Activated CD4-positive, alpha-beta T cell treated with anti-CD3 and anti-CD28 coated beads for 36 hours (primary cell): ENCODE measurements around the gene TMPRSS9. TPM values are rescaled to one million over a fixed set of nuclear protein-coding genes. Genes with fewer than 3 reads are reported as not detected.

Experiments
- ATAC-seq: fragments of 200-7000 bp; cut with Tn5 transposase; one replicate; pipeline ENCODE4 v1.10.0; 2021; ENCODE audit warnings: mild to moderate bottlenecking, moderate library complexity
- CTCF ChIA-PET: fragments of 350-600 bp; sonication (Branson Sonifier 250); formaldehyde crosslinking; loops from one replicate; lab custom pipeline; 2021; ENCODE audit warnings: antibody characterized with exemption; lab: Charles Lee
- POLR2A ChIA-PET: fragments of 350-600 bp; sonication (Branson Sonifier 250); formaldehyde crosslinking; loops from one replicate; lab custom pipeline; 2021; ENCODE audit warnings: antibody characterized with exemption, inconsistent platforms; lab: Charles Lee
- DNase-seq: peaks from one replicate; pipeline ENCODE4 v3.0.0-alpha.2; 2020
- H3K27ac Mint-ChIP-seq: one replicate; pipeline ENCODE4 v1.8.0; 2021; ENCODE audit warnings: mixed read lengths
- H3K27me3 Mint-ChIP-seq: one replicate; pipeline ENCODE4 v1.8.0; 2021; ENCODE audit warnings: mixed read lengths
- H3K36me3 Mint-ChIP-seq: one replicate; pipeline ENCODE4 v1.8.0; 2021; ENCODE audit warnings: low read depth, mixed read lengths
- H3K4me1 Mint-ChIP-seq: one replicate; pipeline ENCODE4 v1.8.0; 2021; ENCODE audit warnings: mixed read lengths
- H3K4me3 Mint-ChIP-seq: one replicate; pipeline ENCODE4 v1.8.0; 2021; ENCODE audit warnings: mild to moderate bottlenecking, moderate library complexity, mixed read lengths
- H3K9me3 Mint-ChIP-seq: one replicate; pipeline ENCODE4 v1.8.0; 2021; ENCODE audit warnings: low read depth, mixed read lengths
- intact Hi-C, 2 experiments: fragments of 100-400 bp; cut with DNase I in 1 of 2; cut with micrococcal nuclease in 1 of 2; formaldehyde crosslinking; loops; one replicate each; pipeline versions ENCODE4 v1.14.2 to v1.15.1; 2022 to 2024; cut with DNase I, micrococcal nuclease
- total RNA-seq, 2 experiments: library from RNA; stranded (reverse); gene quantifications; one replicate each; pipeline ENCODE4 v1.2.3, GENCODE V29; 2021

The TMPRSS9 gene
- total RNA-seq, 2 experiments from 2014 or later, result not detected

GRCh38 chr19:2321565-2322283 lies 38.3 kb upstream of the TMPRSS9 start:
- peaks cover 22% of the 10 kb centered on the region for H3K36me3 Mint-ChIP-seq
- H3K27ac Mint-ChIP-seq, result no peak overlapping the region
- no peak overlapping the region for H3K4me3 Mint-ChIP-seq
- intact Hi-C loops, result no loop called here
- ATAC-seq (no peak), DNase-seq (no peak)
- ChIA-PET POLR2A (no interaction called here), CTCF (no interaction called here)
- H3K27me3 Mint-ChIP-seq, result no peaks in the 10 kb centered on the region
- no peaks in the 10 kb centered on the region for H3K9me3 Mint-ChIP-seq
- H3K4me1 Mint-ChIP-seq, result peaks cover 23% of the 10 kb centered on the region

- no peak for DNase-seq
- Mint-ChIP-seq H3K9me3 (no peaks in the 10 kb centered on the region), H3K4me1 (peaks cover 33% of the 10 kb centered on the region), H3K27ac (no peak overlapping the region), H3K4me3 (no peak overlapping the region), H3K36me3 (peaks cover 35% of the 10 kb centered on the region), H3K27me3 (no peaks in the 10 kb centered on the region)
- ChIA-PET CTCF (interaction anchor here (0.8 kb wide), 1 partner anchor 45 kb away, joined by 3 read pairs; no protein-coding TSS in a partner anchor), POLR2A (no interaction called here)
- intact Hi-C loops, result no loop called here
- ATAC-seq, result no peak
Measured at GRCh38 chr19:2323707-2324106, 36.4 kb upstream of the TMPRSS9 start.

GRCh38 chr19:2324220-2324948 lies 35.7 kb upstream of the TMPRSS9 start:
- Mint-ChIP-seq H3K4me1 (peaks cover 37% of the 10 kb centered on the region), H3K36me3 (peaks cover 35% of the 10 kb centered on the region), H3K27me3 (no peaks in the 10 kb centered on the region), H3K27ac (no peak overlapping the region), H3K9me3 (no peaks in the 10 kb centered on the region), H3K4me3 (no peak overlapping the region)
- intact Hi-C loops, result no loop called here
- ATAC-seq, result no peak
- ChIA-PET POLR2A (interaction anchor here (0.5 kb wide), 1 partner anchor 10 kb away, joined by 3 read pairs; no protein-coding TSS in a partner anchor), CTCF (interaction anchor here (0.8 kb wide), 1 partner anchor 44 kb away, joined by 3 read pairs; no protein-coding TSS in a partner anchor)
- no peak for DNase-seq

GRCh38 chr19:2325281-2326046 lies 34.6 kb upstream of the TMPRSS9 start:
- peaks cover 46% of the 10 kb centered on the region for H3K4me1 Mint-ChIP-seq
- no peak for DNase-seq
- ChIA-PET POLR2A (interaction anchor here (0.5 kb wide), 2 partner anchors 11 to 67 kb away, joined by 3 to 6 read pairs; no protein-coding TSS in a partner anchor), CTCF (interaction anchor here (0.5 to 1.0 kb wide), 3 partner anchors 55 to 67 kb away, joined by 3 read pairs; no protein-coding TSS in a partner anchor)
- no peak for ATAC-seq
- no peaks in the 10 kb centered on the region for H3K27me3 Mint-ChIP-seq
- H3K9me3 Mint-ChIP-seq, result no peaks in the 10 kb centered on the region
- H3K36me3 Mint-ChIP-seq, result peaks cover 35% of the 10 kb centered on the region
- peak overlapping the region; percentile 21 for H3K27ac Mint-ChIP-seq
- H3K4me3 Mint-ChIP-seq, result peak overlapping the region; percentile 98
- intact Hi-C loops, result loop anchor here in 1 of 2 experiments (5.0 kb wide), 2 partner anchors 308 to 1182 kb away; partner anchors contain the start of genes BTBD2 and FZR1

GRCh38 chr19:2326699-2327360 lies 33.2 kb upstream of the TMPRSS9 start:
- H3K4me3 Mint-ChIP-seq, result peak overlapping the region; percentile 98
- H3K36me3 Mint-ChIP-seq, result peaks cover 35% of the 10 kb centered on the region
- no peak for DNase-seq
- H3K27ac Mint-ChIP-seq, result peak overlapping the region; percentile 99
- intact Hi-C loops, result loop anchor here in 1 of 2 experiments (5.0 kb wide), 2 partner anchors 310 to 1180 kb away; partner anchors contain the start of genes BTBD2 and FZR1
- H3K9me3 Mint-ChIP-seq, result no peaks in the 10 kb centered on the region
- ChIA-PET POLR2A (interaction anchor here (1.0 kb wide), 1 partner anchor 151 kb away, joined by 3 read pairs; no protein-coding TSS in a partner anchor), CTCF (interaction anchor here (0.7 to 1.1 kb wide), 4 partner anchors 31 to 322 kb away, joined by 3 to 4 read pairs (median 4); no protein-coding TSS in a partner anchor)
- H3K27me3 Mint-ChIP-seq, result no peaks in the 10 kb centered on the region
- no peak for ATAC-seq
- peaks cover 57% of the 10 kb centered on the region for H3K4me1 Mint-ChIP-seq

- Mint-ChIP-seq H3K36me3 (peaks cover 34% of the 10 kb centered on the region), H3K4me1 (peaks cover 65% of the 10 kb centered on the region), H3K27me3 (no peaks in the 10 kb centered on the region), H3K27ac (peak overlapping the region; percentile 99), H3K9me3 (no peaks in the 10 kb centered on the region), H3K4me3 (peak overlapping the region; percentile 98)
- ATAC-seq, result peak; percentile 79
- intact Hi-C loops, result loop anchor here in 1 of 2 experiments (1.0 to 5.0 kb wide), 10 partner anchors 55 to 1179 kb away; partner anchors contain the start of genes AP3D1, BTBD2, FZR1 and IZUMO4
- CTCF ChIA-PET, result interaction anchor here (0.6 to 1.5 kb wide), 6 partner anchors 12 to 321 kb away, joined by 3 to 4 read pairs (median 4); no protein-coding TSS in a partner anchor
- POLR2A ChIA-PET, result interaction anchor here (0.6 to 1.1 kb wide), 5 partner anchors 17 to 900 kb away, joined by 3 to 7 read pairs (median 4); no protein-coding TSS in a partner anchor
- DNase-seq, result peak; percentile 69
Measured at GRCh38 chr19:2327773-2328400, 32.2 kb upstream of the TMPRSS9 start.

- peaks cover 31% of the 10 kb centered on the region for H3K36me3 Mint-ChIP-seq
- H3K4me3 Mint-ChIP-seq, result peak within 1 kb of the TSS; percentile 98
- ATAC-seq (peak; percentile 78), DNase-seq (peak; percentile 95)
- ChIA-PET POLR2A (interaction anchor here (0.6 to 1.1 kb wide), 3 partner anchors 50 to 309 kb away, joined by 3 to 4 read pairs (median 4); no protein-coding TSS in a partner anchor), CTCF (interaction anchor here (0.6 to 1.5 kb wide), 3 partner anchors 12 to 65 kb away, joined by 3 to 4 read pairs (median 4); no protein-coding TSS in a partner anchor)
- intact Hi-C loops, result loop anchor here in 1 of 2 experiments (1.0 to 5.0 kb wide), 10 partner anchors 55 to 1179 kb away; partner anchors contain the start of genes AP3D1, BTBD2, FZR1 and IZUMO4
- H3K27ac Mint-ChIP-seq, result peak within 1 kb of the TSS; percentile 99
- peaks cover 69% of the 10 kb centered on the region for H3K4me1 Mint-ChIP-seq
- no peaks in the 10 kb centered on the region for H3K9me3 Mint-ChIP-seq
- no peaks in the 10 kb centered on the region for H3K27me3 Mint-ChIP-seq
Measured at GRCh38 chr19:2328401-2329148, 31.5 kb upstream of the TMPRSS9 start, which contains the start of the genes LSM7 and SPPL2B. Gene LSM7, minus strand, starts transcription at chr19:2328586. Its CDS starts 20 bp downstream, at chr19:2328566. Gene SPPL2B, plus strand, starts transcription at chr19:2328684. Its CDS starts 26 bp downstream, at chr19:2328710.

- ChIA-PET POLR2A (no interaction called here), CTCF (no interaction called here)
- intact Hi-C loops, result loop anchor here in 1 of 2 experiments (2.0 to 5.0 kb wide), 4 partner anchors 128 to 1178 kb away; partner anchors contain the start of genes BTBD2, FZR1 and LMNB2
- peaks cover 31% of the 10 kb centered on the region for H3K36me3 Mint-ChIP-seq
- no peaks in the 10 kb centered on the region for H3K27me3 Mint-ChIP-seq
- H3K27ac Mint-ChIP-seq, result peak overlapping the region; percentile 85
- DNase-seq (no peak), ATAC-seq (no peak)
- peak overlapping the region; percentile 98 for H3K4me3 Mint-ChIP-seq
- H3K4me1 Mint-ChIP-seq, result peaks cover 69% of the 10 kb centered on the region
- H3K9me3 Mint-ChIP-seq, result no peaks in the 10 kb centered on the region
Measured at GRCh38 chr19:2329149-2329478, 31.0 kb upstream of the TMPRSS9 start.

- ChIA-PET POLR2A (no interaction called here), CTCF (interaction anchor here (0.5 kb wide), 1 partner anchor 76 kb away, joined by 3 read pairs; no protein-coding TSS in a partner anchor)
- peaks cover 66% of the 10 kb centered on the region for H3K4me1 Mint-ChIP-seq
- peaks cover 29% of the 10 kb centered on the region for H3K36me3 Mint-ChIP-seq
- no peaks in the 10 kb centered on the region for H3K9me3 Mint-ChIP-seq
- H3K27ac Mint-ChIP-seq, result peak overlapping the region; percentile 85
- H3K4me3 Mint-ChIP-seq, result peak overlapping the region; percentile 98
- ATAC-seq (no peak), DNase-seq (no peak)
- no peaks in the 10 kb centered on the region for H3K27me3 Mint-ChIP-seq
- intact Hi-C loops, result loop anchor here in 1 of 2 experiments (2.0 to 5.0 kb wide), 4 partner anchors 127 to 1178 kb away; partner anchors contain the start of genes BTBD2, FZR1 and LMNB2
Measured at GRCh38 chr19:2329501-2329916, 30.6 kb upstream of the TMPRSS9 start.
